HCT116 (cell line): ENCODE measurements around the gene PPP2R5A. TPM values are rescaled to one million over a fixed set of nuclear protein-coding genes. Genes with fewer than 3 reads are reported as not detected.

Experiments used
- ATAC-seq: fragments of 200-7000 bp; cut with Tn5 transposase; 2 replicates; pipeline ENCODE4 v1.9.1; 2020; ENCODE audit warnings: mild to moderate bottlenecking, moderate library complexity
- BruUV-seq: library from RNA; stranded (reverse); fragments of 400-500 nt; replicated peaks from 2 replicates; lab custom pipeline; 2021; lab: Mats Ljungman, UMichigan
- CTCF ChIA-PET: fragments of 300-600 bp; sonication (Branson Sonifier 250); formaldehyde crosslinking; loops from one replicate; lab custom pipeline; 2021; ENCODE audit warnings: antibody characterized with exemption; lab: Charles Lee
- POLR2A ChIA-PET: fragments of 300-600, 350-600 bp; sonication (Branson Sonifier 250); formaldehyde crosslinking; loops from one replicate; lab custom pipeline; 2021; ENCODE audit warnings: antibody characterized with exemption; lab: Charles Lee
- RAD21 ChIA-PET, 2 experiments: fragments of 300-600 bp; sonication (Branson Sonifier 250); formaldehyde crosslinking; loops; one replicate each; lab custom pipeline; 2023; ENCODE audit warnings: low total read pairs in 2 of 2; ENCODE audit not compliant: uncharacterized antibody in 2 of 2, unreplicated experiment in 2 of 2, low non-redundant PET in 1 of 2; lab: Charles Lee
- DNase-seq: peaks from one replicate; pipeline ENCODE4 v3.0.0-alpha.2; 2010; ENCODE audit warnings: low read depth, low spot score
- H2AFZ ChIP-seq: fragments of 200-600 bp; shearing (Covaris generic), sonication (generic); 2 replicates; pipeline ENCODE4 v1.6.1; 2017; ENCODE audit warnings: low read depth, mixed run types, mixed read lengths, antibody characterized with exemption, low read length; ENCODE audit not compliant: poor library complexity, severe bottlenecking
- H3K27ac ChIP-seq: 2 replicates; pipeline ENCODE4 v1.5.1; 2012; ENCODE audit warnings: low read depth, low read length
- H3K27me3 ChIP-seq: fragments of 200-600 bp; sonication (generic); 2 replicates; pipeline ENCODE4 v1.6.1; 2016; ENCODE audit warnings: mixed run types, low read length, mixed read lengths; ENCODE audit not compliant: insufficient read depth
- H3K36me3 ChIP-seq, 2 experiments: fragments of 200-500 bp in 1 of 2; fragments of 200-600 bp in 1 of 2; sonication (Bioruptor generic) in 1 of 2; sonication (generic) in 1 of 2; 2 replicates each; pipeline versions ENCODE4 v1.5.1 to v1.6.1; 2014 to 2016; ENCODE audit warnings: low read length in 2 of 2, inconsistent platforms in 1 of 2, mixed read lengths in 1 of 2, mixed run types in 1 of 2; ENCODE audit not compliant: insufficient read depth in 2 of 2, control insufficient read depth in 1 of 2
- H3K4me1 ChIP-seq, 2 experiments: fragments of 200-600 bp in 1 of 2; sonication (generic) in 1 of 2; 2 replicates each; pipeline versions ENCODE4 v1.5.1 to v1.6.1; 2012 to 2017; ENCODE audit warnings: low read length in 2 of 2, inconsistent platforms in 1 of 2, mild to moderate bottlenecking in 1 of 2, mixed read lengths in 1 of 2, mixed run types in 1 of 2, moderate library complexity in 1 of 2; ENCODE audit not compliant: insufficient read depth in 2 of 2, control insufficient read depth in 1 of 2
- H3K4me2 ChIP-seq: fragments of 200-600 bp; sonication (generic); 2 replicates; pipeline ENCODE4 v1.6.1; 2017; ENCODE audit warnings: mixed run types, low read length, mixed read lengths
- H3K4me3 ChIP-seq, 2 experiments: fragments of 200-600 bp in 1 of 2; sonication (generic) in 1 of 2; replicated peaks in 1 of 2; 2 replicates each; pipeline ENCODE4 v1.5.1; 2011 to 2016; ENCODE audit warnings: low read length in 2 of 2, control low read depth in 1 of 2, low read depth in 1 of 2, mild to moderate bottlenecking in 1 of 2, mixed read lengths in 1 of 2, mixed run types in 1 of 2
- H3K79me2 ChIP-seq: fragments of 200-600 bp; sonication (generic); 2 replicates; pipeline ENCODE4 v1.6.1; 2017; ENCODE audit warnings: mild to moderate bottlenecking, mixed run types, low read length, moderate library complexity, mixed read lengths; ENCODE audit not compliant: insufficient read depth
- H3K9ac ChIP-seq: fragments of 200-600 bp; sonication (generic); 2 replicates; pipeline ENCODE4 v1.6.1; 2016; ENCODE audit warnings: low read length, mixed read lengths
- H3K9me2 ChIP-seq: fragments of 200-600 bp; sonication (generic), shearing (Covaris generic); 2 replicates; pipeline ENCODE4 v1.6.1; 2017; ENCODE audit warnings: mixed run types, mild to moderate bottlenecking, moderate library complexity; ENCODE audit not compliant: insufficient read depth
- H3K9me3 ChIP-seq, 2 experiments: fragments of 200-500 bp in 1 of 2; fragments of 200-600 bp in 1 of 2; sonication (Bioruptor generic) in 1 of 2; sonication (generic) in 1 of 2; 2 replicates each; pipeline ENCODE4 v1.6.1; 2014 to 2017; ENCODE audit warnings: low read length in 2 of 2, mixed read lengths in 2 of 2, inconsistent platforms in 1 of 2, low read depth in 1 of 2, mild to moderate bottlenecking in 1 of 2, mixed run types in 1 of 2, moderate library complexity in 1 of 2; ENCODE audit not compliant: control insufficient read depth in 1 of 2, insufficient read depth in 1 of 2
- H4K20me1 ChIP-seq: fragments of 200-600 bp; sonication (generic), shearing (Covaris generic); 2 replicates; pipeline ENCODE4 v1.6.1; 2017; ENCODE audit warnings: mixed run types, mild to moderate bottlenecking, moderate library complexity; ENCODE audit not compliant: insufficient read depth
- CEBPB ChIP-seq: IDR thresholded peaks from 2 replicates; pipeline ENCODE4 v1.6.1; 2012; ENCODE audit warnings: low read depth
- EGR1 ChIP-seq: IDR thresholded peaks from 2 replicates; pipeline ENCODE4 v1.6.1; 2012; ENCODE audit warnings: low read depth
- EZH2 ChIP-seq: fragments of 200-600 bp; sonication (generic); IDR thresholded peaks from 2 replicates; pipeline ENCODE4 v1.6.1; 2017; ENCODE audit warnings: antibody characterized with exemption, mixed run types
- EZH2phosphoT487 ChIP-seq: fragments of 200-600 bp; IDR thresholded peaks from 2 replicates; pipeline ENCODE4 v1.6.1; 2018; ENCODE audit warnings: antibody characterized with exemption, borderline replicate concordance
- JUND ChIP-seq: IDR thresholded peaks from 2 replicates; pipeline ENCODE4 v1.6.1; 2012
- POLR2AphosphoS5 ChIP-seq: IDR thresholded peaks from 2 replicates; pipeline ENCODE4 v1.6.1; 2011; ENCODE audit warnings: mild to moderate bottlenecking, low read depth, low read length, moderate library complexity
- RAD21 ChIP-seq: IDR thresholded peaks from 2 replicates; pipeline ENCODE4 v1.6.1; 2012; ENCODE audit warnings: low read depth, mild to moderate bottlenecking
- SP1 ChIP-seq: IDR thresholded peaks from 2 replicates; pipeline ENCODE4 v1.6.1; 2012; ENCODE audit warnings: low read depth
- ZBTB33 ChIP-seq: IDR thresholded peaks from 2 replicates; pipeline ENCODE4 v1.6.1; 2011; ENCODE audit warnings: mild to moderate bottlenecking, low read length, moderate library complexity; ENCODE audit not compliant: insufficient replicate concordance; ENCODE audit errors: extremely low read depth
- ZFX ChIP-seq: fragments of 450-650 bp; IDR thresholded peaks from 2 replicates; pipeline ENCODE4 v1.6.1; 2017
- intact Hi-C: fragments of 100-400 bp; cut with micrococcal nuclease; formaldehyde crosslinking; loops from 2 replicates; pipeline ENCODE4 v1.10.0; 2022
- total RNA-seq: library from RNA; stranded (reverse); gene quantifications from one replicate; pipeline ENCODE4 v1.2.1, GENCODE V29; 2021; ENCODE audit not compliant: unreplicated experiment
- TF ChIP-seq, protein P1 (sequence below): IDR thresholded peaks from 2 replicates; pipeline ENCODE4 v1.6.1; 2012; ENCODE audit warnings: low read depth
- TF ChIP-seq, protein P2 (sequence below): IDR thresholded peaks from 2 replicates; pipeline ENCODE4 v1.6.1; 2012

The PPP2R5A gene
- total RNA-seq, 1 experiment from 2014 or later: 33.1 TPM

DNA sequence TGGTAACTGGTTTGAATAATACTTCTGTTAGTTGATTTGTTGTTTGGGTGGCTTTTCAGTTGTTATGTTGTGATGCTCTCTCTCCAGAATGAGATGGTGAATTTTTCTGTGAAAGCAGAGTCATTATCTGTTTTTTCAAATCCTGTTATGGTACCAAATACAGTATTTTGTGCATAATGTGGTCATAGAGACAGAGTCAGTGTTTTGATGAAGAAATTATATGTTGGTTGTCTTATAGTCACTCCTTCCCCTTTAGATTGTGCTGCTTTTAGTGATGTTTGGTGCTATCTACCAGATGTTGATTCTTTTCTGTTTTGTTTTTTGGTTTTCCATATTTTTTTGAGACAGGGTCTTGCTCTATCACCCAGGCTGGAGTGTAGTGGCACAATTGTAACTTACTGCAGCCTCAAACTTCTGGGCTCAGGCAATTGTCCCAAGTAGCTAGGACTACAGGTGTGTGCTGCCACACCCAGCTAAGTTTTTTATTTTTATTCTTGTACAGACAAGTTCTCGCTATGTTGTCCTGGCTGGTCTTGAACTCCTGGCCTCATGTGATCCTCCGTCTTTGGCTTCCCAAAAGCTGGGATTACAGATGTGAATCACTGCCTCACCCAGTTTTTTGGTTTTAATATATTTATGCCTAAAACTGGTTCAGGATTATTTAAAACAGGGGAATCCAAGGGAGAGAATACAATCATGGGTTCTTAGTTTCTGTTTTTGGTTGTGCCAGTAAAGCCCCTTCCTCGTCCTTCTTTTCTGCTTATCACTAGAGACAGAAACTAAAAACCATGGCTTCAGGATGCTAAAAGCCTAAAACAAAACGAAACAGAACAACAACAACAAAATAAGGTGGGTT, 7.3 kb downstream of the PPP2R5A start:
- Histone ChIP-seq H4K20me1 (0 out of 2 replicates have a peak, but pooled peaks cover 3% of the 10 kb centered on the region), H3K79me2 (peaks cover 100% of the 10 kb centered on the region), H2AFZ (no peak overlapping the region), H3K9me3 (no peaks in the 10 kb centered on the region), H3K27me3 (no peaks in the 10 kb centered on the region), H3K27ac (no peak overlapping the region), H3K36me3 (no peaks in the 10 kb centered on the region), H3K9me2 (no peaks in the 10 kb centered on the region), H3K4me1 (peaks cover 26 to 40% of the 10 kb centered on the region in 2 experiments), H3K4me3 (no peak overlapping the region), H3K9ac (no peak overlapping the region), H3K4me2 (no peak overlapping the region)
- ATAC-seq (no peak), DNase-seq (no peak)
- ChIA-PET POLR2A (no interaction called here), RAD21 (no interaction called here), CTCF (interaction anchor here (2.0 to 2.8 kb wide), 2 partner anchors 222 kb away, joined by 10 to 31 read pairs; no protein-coding TSS in a partner anchor)
- intact Hi-C loops: no loop called here
- TF ChIP-seq ZFX (no peak), EGR1 (no peak), POLR2AphosphoS5 (no peak), EZH2 (no peak), EZH2phosphoT487 (no peak), SP1 (no peak), RAD21 (no peak), ZBTB33 (no peak), CEBPB (no peak), JUND (no peak)
- TF ChIP-seq, protein P1, sequence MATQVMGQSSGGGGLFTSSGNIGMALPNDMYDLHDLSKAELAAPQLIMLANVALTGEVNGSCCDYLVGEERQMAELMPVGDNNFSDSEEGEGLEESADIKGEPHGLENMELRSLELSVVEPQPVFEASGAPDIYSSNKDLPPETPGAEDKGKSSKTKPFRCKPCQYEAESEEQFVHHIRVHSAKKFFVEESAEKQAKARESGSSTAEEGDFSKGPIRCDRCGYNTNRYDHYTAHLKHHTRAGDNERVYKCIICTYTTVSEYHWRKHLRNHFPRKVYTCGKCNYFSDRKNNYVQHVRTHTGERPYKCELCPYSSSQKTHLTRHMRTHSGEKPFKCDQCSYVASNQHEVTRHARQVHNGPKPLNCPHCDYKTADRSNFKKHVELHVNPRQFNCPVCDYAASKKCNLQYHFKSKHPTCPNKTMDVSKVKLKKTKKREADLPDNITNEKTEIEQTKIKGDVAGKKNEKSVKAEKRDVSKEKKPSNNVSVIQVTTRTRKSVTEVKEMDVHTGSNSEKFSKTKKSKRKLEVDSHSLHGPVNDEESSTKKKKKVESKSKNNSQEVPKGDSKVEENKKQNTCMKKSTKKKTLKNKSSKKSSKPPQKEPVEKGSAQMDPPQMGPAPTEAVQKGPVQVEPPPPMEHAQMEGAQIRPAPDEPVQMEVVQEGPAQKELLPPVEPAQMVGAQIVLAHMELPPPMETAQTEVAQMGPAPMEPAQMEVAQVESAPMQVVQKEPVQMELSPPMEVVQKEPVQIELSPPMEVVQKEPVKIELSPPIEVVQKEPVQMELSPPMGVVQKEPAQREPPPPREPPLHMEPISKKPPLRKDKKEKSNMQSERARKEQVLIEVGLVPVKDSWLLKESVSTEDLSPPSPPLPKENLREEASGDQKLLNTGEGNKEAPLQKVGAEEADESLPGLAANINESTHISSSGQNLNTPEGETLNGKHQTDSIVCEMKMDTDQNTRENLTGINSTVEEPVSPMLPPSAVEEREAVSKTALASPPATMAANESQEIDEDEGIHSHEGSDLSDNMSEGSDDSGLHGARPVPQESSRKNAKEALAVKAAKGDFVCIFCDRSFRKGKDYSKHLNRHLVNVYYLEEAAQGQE: no peak
- TF ChIP-seq, protein P2, sequence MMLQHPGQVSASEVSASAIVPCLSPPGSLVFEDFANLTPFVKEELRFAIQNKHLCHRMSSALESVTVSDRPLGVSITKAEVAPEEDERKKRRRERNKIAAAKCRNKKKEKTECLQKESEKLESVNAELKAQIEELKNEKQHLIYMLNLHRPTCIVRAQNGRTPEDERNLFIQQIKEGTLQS: no peak
- BruUV-seq: no TSS peak
